A673 (cell line): ENCODE data around the gene UCK1. TPM values are rescaled to one million over a fixed set of nuclear protein-coding genes. Genes with fewer than 3 reads are reported as not detected.

Experiments used
- BruUV-seq: library from RNA; stranded (reverse); fragments of 400-500 nt; replicated peaks from 2 replicates; lab custom pipeline; 2021; lab: Mats Ljungman, UMichigan
- CTCF ChIA-PET: fragments of 300-600 bp; sonication (Branson Sonifier 250); formaldehyde crosslinking; loops from one replicate; lab custom pipeline; 2022; ENCODE audit warnings: antibody characterized with exemption; lab: Charles Lee
- POLR2A ChIA-PET: fragments of 300-600 bp; sonication (Branson Sonifier 250); formaldehyde crosslinking; loops from one replicate; lab custom pipeline; 2022; ENCODE audit warnings: antibody characterized with exemption; ENCODE audit not compliant: low non-redundant PET; lab: Charles Lee
- DNase-seq: peaks from one replicate; pipeline ENCODE4 v3.0.0-alpha.2; 2015; ENCODE audit warnings: low spot score
- H3K27ac ChIP-seq: fragments of 200-600 bp; sonication (generic); 2 replicates; pipeline ENCODE4 v1.5.1; 2016; ENCODE audit warnings: mixed run types, low read depth, mild to moderate bottlenecking, mixed read lengths, antibody characterized with exemption, low read length; ENCODE audit not compliant: poor library complexity, severe bottlenecking
- H3K27me3 ChIP-seq: fragments of 200-600 bp; sonication (generic); replicated peaks from 2 replicates; pipeline ENCODE4 v1.6.1; 2017; ENCODE audit warnings: mixed run types, low read depth, mild to moderate bottlenecking, mixed read lengths, antibody characterized with exemption, low read length; ENCODE audit not compliant: insufficient read depth, poor library complexity
- H3K36me3 ChIP-seq: fragments of 200-600 bp; sonication (generic); 2 replicates; pipeline ENCODE4 v1.6.1; 2016; ENCODE audit warnings: mixed run types, mild to moderate bottlenecking, mixed read lengths, antibody characterized with exemption, low read length; ENCODE audit not compliant: insufficient read depth, poor library complexity, severe bottlenecking
- H3K4me1 ChIP-seq: fragments of 200-600 bp; sonication (generic); 2 replicates; pipeline ENCODE4 v1.6.1; 2017; ENCODE audit warnings: mixed run types, mild to moderate bottlenecking, mixed read lengths, antibody characterized with exemption, low read length; ENCODE audit not compliant: insufficient read depth, poor library complexity, severe bottlenecking
- H3K4me3 ChIP-seq: fragments of 200-600 bp; sonication (generic); 2 replicates; pipeline ENCODE4 v1.5.1; 2016; ENCODE audit warnings: low read depth, mixed run types, mild to moderate bottlenecking, mixed read lengths, low read length; ENCODE audit not compliant: poor library complexity, severe bottlenecking
- H3K9me3 ChIP-seq: fragments of 200-600 bp; sonication (generic); 2 replicates; pipeline ENCODE4 v1.6.1; 2016; ENCODE audit warnings: mixed run types, low read depth, mild to moderate bottlenecking, mixed read lengths, antibody characterized with exemption, low read length; ENCODE audit not compliant: poor library complexity, severe bottlenecking
- EZH2 ChIP-seq: fragments of 200-600 bp; sonication (generic); IDR thresholded peaks from 2 replicates; pipeline ENCODE4 v1.6.1; 2017; ENCODE audit warnings: borderline replicate concordance, low read depth, mild to moderate bottlenecking, mixed read lengths, antibody characterized with exemption, low read length; ENCODE audit not compliant: poor library complexity, severe bottlenecking
- intact Hi-C: fragments of 100-400 bp; cut with micrococcal nuclease; formaldehyde crosslinking; loops from one replicate; pipeline ENCODE4 v1.10.0; 2022; ENCODE audit not compliant: unreplicated experiment
- total RNA-seq: library from RNA; stranded (reverse); gene quantifications from 2 replicates; pipeline ENCODE4 v1.2.3, GENCODE V29; 2021
- TF ChIP-seq, protein P1 (sequence below): fragments of 300-800, 200-600 bp; sonication (generic); conservative IDR thresholded peaks from 2 replicates; pipeline ENCODE4 v1.5.1; 2017; ENCODE audit warnings: low read depth, mild to moderate bottlenecking, antibody characterized with exemption, low read length, moderate library complexity, mixed read lengths

UCK1 gene
- total RNA-seq, 1 experiment from 2014 or later: 51.6 TPM

DNA sequence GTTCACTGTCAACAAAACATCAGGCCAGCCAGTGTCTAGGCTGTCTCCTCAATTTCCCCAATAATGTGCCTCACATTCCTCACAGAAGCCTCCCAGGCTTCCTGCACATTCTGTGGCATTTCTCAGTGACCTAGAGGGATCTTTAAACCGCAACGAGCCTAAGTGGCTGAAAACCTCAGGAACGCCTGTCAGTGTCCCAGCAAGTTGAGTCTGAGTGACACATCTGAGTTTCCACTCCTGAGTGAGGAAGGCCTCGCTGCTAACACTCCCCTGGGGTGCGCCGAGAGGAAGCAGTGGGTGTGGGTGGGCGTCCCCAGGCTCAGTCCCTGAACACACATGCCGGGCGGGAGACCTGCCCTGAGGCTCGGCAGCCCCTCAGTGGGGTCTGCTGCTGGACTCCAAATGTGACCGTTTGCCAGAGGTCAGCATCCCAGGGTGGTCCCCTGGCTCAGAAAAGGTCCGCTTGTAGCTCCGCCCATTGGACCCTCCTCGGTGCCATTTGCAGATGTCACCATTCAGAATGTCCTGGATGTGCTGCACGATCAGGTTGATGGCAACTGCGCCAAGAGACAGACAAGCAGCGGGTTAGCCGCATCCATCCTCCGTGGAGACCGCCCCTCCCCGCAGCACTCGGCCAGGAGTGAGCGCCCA, 6.3 kb downstream of the UCK1 start:
- H3K27ac ChIP-seq: no peak overlapping the region
- no peak for DNase-seq
- TF ChIP-seq EZH2: no peak
- TF ChIP-seq, protein P1, sequence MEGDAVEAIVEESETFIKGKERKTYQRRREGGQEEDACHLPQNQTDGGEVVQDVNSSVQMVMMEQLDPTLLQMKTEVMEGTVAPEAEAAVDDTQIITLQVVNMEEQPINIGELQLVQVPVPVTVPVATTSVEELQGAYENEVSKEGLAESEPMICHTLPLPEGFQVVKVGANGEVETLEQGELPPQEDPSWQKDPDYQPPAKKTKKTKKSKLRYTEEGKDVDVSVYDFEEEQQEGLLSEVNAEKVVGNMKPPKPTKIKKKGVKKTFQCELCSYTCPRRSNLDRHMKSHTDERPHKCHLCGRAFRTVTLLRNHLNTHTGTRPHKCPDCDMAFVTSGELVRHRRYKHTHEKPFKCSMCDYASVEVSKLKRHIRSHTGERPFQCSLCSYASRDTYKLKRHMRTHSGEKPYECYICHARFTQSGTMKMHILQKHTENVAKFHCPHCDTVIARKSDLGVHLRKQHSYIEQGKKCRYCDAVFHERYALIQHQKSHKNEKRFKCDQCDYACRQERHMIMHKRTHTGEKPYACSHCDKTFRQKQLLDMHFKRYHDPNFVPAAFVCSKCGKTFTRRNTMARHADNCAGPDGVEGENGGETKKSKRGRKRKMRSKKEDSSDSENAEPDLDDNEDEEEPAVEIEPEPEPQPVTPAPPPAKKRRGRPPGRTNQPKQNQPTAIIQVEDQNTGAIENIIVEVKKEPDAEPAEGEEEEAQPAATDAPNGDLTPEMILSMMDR: no peak
- intact Hi-C loops: no loop called here
- peaks cover 84% of the 10 kb centered on the region for H3K36me3 ChIP-seq
- H3K4me3 ChIP-seq: no peak overlapping the region
- no peaks in the 10 kb centered on the region for H3K27me3 ChIP-seq
- H3K9me3 ChIP-seq: no peaks in the 10 kb centered on the region
- H3K4me1 ChIP-seq: no peaks in the 10 kb centered on the region
- CTCF ChIA-PET: no interaction called here
- BruUV-seq: no TSS peak
- POLR2A ChIA-PET: no interaction called here

DNA sequence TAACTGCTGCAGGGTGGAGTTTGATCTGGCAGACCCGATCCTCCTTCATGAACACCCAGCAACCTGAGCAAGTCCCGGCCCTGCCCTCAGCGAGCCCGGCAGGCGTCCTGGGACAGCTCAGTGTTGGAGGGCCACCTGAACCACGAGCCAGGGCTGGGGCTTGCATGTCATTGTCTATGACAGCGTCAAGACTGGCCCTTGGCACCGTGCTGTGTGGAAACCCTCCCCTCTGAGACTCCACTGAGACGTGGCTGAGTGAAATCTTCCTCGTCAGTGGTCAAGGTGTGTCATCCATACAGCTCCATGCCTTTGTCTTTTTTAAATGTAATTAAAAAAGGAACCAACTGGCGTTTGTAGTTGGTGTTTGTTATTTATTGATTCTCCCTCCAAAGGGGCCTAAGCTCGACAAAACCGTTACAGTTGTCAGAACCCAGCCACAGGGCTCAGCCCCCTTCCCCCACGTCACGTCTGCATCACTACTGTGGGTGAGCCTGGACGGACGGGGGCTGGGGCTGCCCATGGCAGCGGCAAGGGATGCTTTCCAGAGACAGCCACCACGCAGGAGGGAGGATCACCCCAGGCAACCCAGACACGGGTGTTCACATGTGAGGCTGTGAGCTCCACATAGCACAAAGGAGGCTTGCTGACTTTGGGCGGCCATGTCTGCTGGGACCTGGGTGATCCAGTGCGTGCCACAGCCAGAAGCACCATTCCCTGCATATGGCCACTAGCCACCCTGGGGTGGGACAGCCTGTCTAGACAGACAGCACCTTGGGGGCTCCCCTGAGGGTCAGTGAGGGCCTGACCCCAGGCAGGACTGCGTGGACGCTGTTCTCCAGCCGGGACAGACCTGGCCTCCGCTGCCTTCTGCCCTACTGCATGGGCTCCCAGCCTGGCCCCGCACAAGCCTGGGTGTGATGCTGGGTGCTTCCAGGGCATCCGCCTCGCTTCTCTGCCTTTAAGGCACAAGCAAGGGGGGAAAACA, 7.3 kb downstream of the UCK1 start:
- TF ChIP-seq, protein P1: no peak
- no peak for TF ChIP-seq EZH2
- H3K27me3 ChIP-seq: no peaks in the 10 kb centered on the region
- H3K4me1 ChIP-seq: no peaks in the 10 kb centered on the region
- intact Hi-C loops: no loop called here
- DNase-seq: no peak
- H3K4me3 ChIP-seq: no peak overlapping the region
- ChIA-PET CTCF (no interaction called here), POLR2A (no interaction called here)
- H3K27ac ChIP-seq: no peak overlapping the region
- H3K36me3 ChIP-seq: peaks cover 85% of the 10 kb centered on the region
- no TSS peak for BruUV-seq
- no peaks in the 10 kb centered on the region for H3K9me3 ChIP-seq

DNA sequence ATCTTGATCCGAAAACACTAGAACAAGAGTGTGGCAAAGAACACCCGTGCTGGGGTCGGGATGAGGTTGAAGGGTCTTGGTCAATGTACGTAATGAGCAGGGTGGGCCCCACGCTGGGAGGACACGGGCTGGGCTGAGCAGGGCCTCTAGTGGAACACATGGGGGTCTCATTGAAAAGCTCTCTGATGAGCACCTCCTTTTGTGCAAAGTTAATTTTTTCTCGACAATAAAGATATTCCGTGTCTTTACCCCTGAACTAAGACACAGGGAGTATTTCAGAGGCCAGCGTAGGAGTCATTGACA, 8.0 kb downstream of the UCK1 start:
- Histone ChIP-seq H3K36me3 (peaks cover 85% of the 10 kb centered on the region), H3K4me3 (no peak overlapping the region), H3K4me1 (no peaks in the 10 kb centered on the region), H3K27ac (no peak overlapping the region), H3K27me3 (no peaks in the 10 kb centered on the region), H3K9me3 (no peaks in the 10 kb centered on the region)
- no peak for TF ChIP-seq EZH2
- TF ChIP-seq, protein P1: no peak
- no TSS peak for BruUV-seq
- ChIA-PET CTCF (no interaction called here), POLR2A (no interaction called here)
- no peak for DNase-seq
- intact Hi-C loops: no loop called here
